Epithelial cell of proximal tubule (primary cell): ENCODE data around the gene AGAP3. TPM values are rescaled to one million over a fixed set of nuclear protein-coding genes. Genes with fewer than 3 reads are reported as not detected.
"Not testable (repeated sequence)": the region's sequence is repeated elsewhere in the genome, so short reads cannot be mapped to it uniquely, and the experiment has no call there.

Source experiments
- DNase-seq: peaks from one replicate; pipeline ENCODE4 v3.0.0-alpha.2; 2011; ENCODE audit warnings: low read depth
- H3K4me3 ChIP-seq: 2 replicates; pipeline ENCODE4 v1.5.1; 2011; ENCODE audit warnings: low read depth, mild to moderate bottlenecking, low read length
- CTCF ChIP-seq: conservative IDR thresholded peaks from 2 replicates; pipeline ENCODE4 v1.5.1; 2012; ENCODE audit warnings: low read depth, mild to moderate bottlenecking, low read length
- total RNA-seq: library from RNA; depleted of rRNA; stranded (reverse); fragments of >200 nt; gene quantifications from 2 replicates; pipeline ENCODE4 v1.2.3, GENCODE V29; 2015

The AGAP3 gene
- total RNA-seq = 54.1 and 60.1 TPM in 2 replicates

- DNase-seq = no peak
- H3K4me3 ChIP-seq = peak within 1 kb of the TSS; percentile 91
- no peak for TF ChIP-seq CTCF
Observed at GRCh38 chr7:151085691-151086620, at the start of gene AGAP3. Gene AGAP3 (plus strand): TSS chr7:151086475. CDS start chr7:151086742, 267 bp downstream.

GRCh38 chr7:151038951-151039849 lies 47.1 kb upstream of the AGAP3 start:
- TF ChIP-seq CTCF = no peak
- no peak overlapping the region for H3K4me3 ChIP-seq
- no peak for DNase-seq

GRCh38 chr7:151039850-151040548 lies 46.3 kb upstream of the AGAP3 start:
- H3K4me3 ChIP-seq = no peak overlapping the region
- no peak for DNase-seq
- no peak for TF ChIP-seq CTCF

GRCh38 chr7:151040616-151041375 lies 45.5 kb upstream of the AGAP3 start:
- TF ChIP-seq CTCF = no peak
- H3K4me3 ChIP-seq = no peak overlapping the region
- DNase-seq = no peak

- not testable (repeated sequence) for H3K4me3 ChIP-seq, DNase-seq
Observed at GRCh38 chr7:151043449-151043848, 42.8 kb upstream of the AGAP3 start.

GRCh38 chr7:151043959-151044358 lies 42.3 kb upstream of the AGAP3 start:
- no peak for DNase-seq
- no peak for TF ChIP-seq CTCF
- H3K4me3 ChIP-seq = no peak overlapping the region
